ENCODE measurements around the gene SSBP3. TPM values are rescaled to one million over a fixed set of nuclear protein-coding genes. Genes with fewer than 3 reads are reported as not detected.

Gene SSBP3
- total RNA-seq, 1 experiment from 2014 or later = 18.2 TPM

- DNase-seq (ENCODE audit: low spot score) = peak; percentile 71
Observed at GRCh38 chr1:54287176-54287650, 119.0 kb downstream of the SSBP3 start.

- DNase-seq (ENCODE audit: low spot score) = no peak
Observed at GRCh38 chr1:54285815-54286345, 120.3 kb downstream of the SSBP3 start.

- DNase-seq (ENCODE audit: low spot score) = no peak
Observed at GRCh38 chr1:54284781-54285529, 121.2 kb downstream of the SSBP3 start.

- no peak for DNase-seq (ENCODE audit: low spot score)
Observed at GRCh38 chr1:54283635-54284385, 122.4 kb downstream of the SSBP3 start.

- no peak for DNase-seq (ENCODE audit: low spot score)
Observed at GRCh38 chr1:54282101-54282847, 123.9 kb downstream of the SSBP3 start.

GRCh38 chr1:54280651-54281050, 125.5 kb downstream of the SSBP3 start:
- DNase-seq (ENCODE audit: low spot score) = no peak

- no peak for DNase-seq (ENCODE audit: low spot score)
Observed at GRCh38 chr1:54279457-54279856, 126.7 kb downstream of the SSBP3 start.

GRCh38 chr1:54278941-54279422, 127.2 kb downstream of the SSBP3 start:
- no peak for DNase-seq (ENCODE audit: low spot score)

GRCh38 chr1:54277451-54278341, 128.5 kb downstream of the SSBP3 start:
- DNase-seq (ENCODE audit: low spot score) = no peak

- no peak for DNase-seq (ENCODE audit: low spot score)
Observed at GRCh38 chr1:54276617-54277450, 129.4 kb downstream of the SSBP3 start.

- DNase-seq (ENCODE audit: low spot score) = no peak
Observed at GRCh38 chr1:54275349-54275748, 130.8 kb downstream of the SSBP3 start.

- DNase-seq (ENCODE audit: low spot score) = no peak
Observed at GRCh38 chr1:54274881-54275280, 131.3 kb downstream of the SSBP3 start.

- DNase-seq (ENCODE audit: low spot score) = peak; percentile 31
Observed at GRCh38 chr1:54274448-54274847, 131.7 kb downstream of the SSBP3 start.

- DNase-seq (ENCODE audit: low spot score) = no peak
Observed at GRCh38 chr1:54273795-54274163, 132.4 kb downstream of the SSBP3 start.

- DNase-seq (ENCODE audit: low spot score) = peak; percentile 70
Observed at GRCh38 chr1:54273092-54273794, 133.0 kb downstream of the SSBP3 start.

- DNase-seq (ENCODE audit: low spot score) = no peak
Observed at GRCh38 chr1:54272772-54273091, 133.5 kb downstream of the SSBP3 start.

- DNase-seq (ENCODE audit: low spot score) = no peak
Observed at GRCh38 chr1:54272134-54272533, 134.1 kb downstream of the SSBP3 start.

GRCh38 chr1:54271341-54271740, 134.9 kb downstream of the SSBP3 start:
- no peak for DNase-seq (ENCODE audit: low spot score)

- DNase-seq (ENCODE audit: low spot score) = no peak
Observed at GRCh38 chr1:54270543-54270942, 135.7 kb downstream of the SSBP3 start.

All from HT-29 (cell line).